OCI-LY3 (cell line): ENCODE measurements around the gene TSN.

Source experiments
- CTCF ChIP-seq: fragments of 200-600, 300-600 bp; sonication (generic); IDR thresholded peaks from 2 replicates; pipeline ENCODE4 v1.5.1; 2014; ENCODE audit warnings: antibody characterized with exemption, low read length, low read depth
- EZH2phosphoT487 ChIP-seq: fragments of 200-600 bp; shearing (Covaris generic); IDR thresholded peaks from 2 replicates; pipeline ENCODE4 v1.6.1; 2018; ENCODE audit warnings: antibody characterized with exemption, mixed run types, low read depth

GRCh38 chr2:121768143-121768755 is 12.8 kb downstream of the TSN start:
- TF ChIP-seq CTCF (no peak), EZH2phosphoT487 (no peak)
